Urothelium cell line (cell line): ENCODE data around the gene TRIOBP.
"Not testable (repeated sequence)": the region's sequence is repeated elsewhere in the genome, so short reads cannot be mapped to it uniquely, and the experiment has no call there.

Source experiments
- DNase-seq: peaks from one replicate; pipeline ENCODE4 v3.0.0; 2011; ENCODE audit warnings: low spot score, mixed read lengths
- FAIRE-seq: peaks from 2 replicates; lab custom pipeline; 2011; peaks lifted over from hg19 to GRCh38; lab: Jason Lieb, UNC

TRIOBP gene

GRCh38 chr22:37686002-37686982 is 10.6 kb upstream of the TRIOBP start, which contains the start of gene NOL12:
NOL12 (plus strand) TSS chr22:37686343; CDS start chr22:37686393, 50 bp downstream.
- FAIRE-seq (peak; percentile 83), DNase-seq (peak; percentile 91)

GRCh38 chr22:37690407-37690806 is 6.4 kb upstream of the TRIOBP start:
- no peak for FAIRE-seq
- no peak for DNase-seq

- no peak for DNase-seq
- FAIRE-seq: peak; percentile 46
Measured at GRCh38 chr22:37690901-37691504, 5.8 kb upstream of the TRIOBP start.

GRCh38 chr22:37692627-37693285 is 4.1 kb upstream of the TRIOBP start:
- DNase-seq (no peak), FAIRE-seq (no peak)

GRCh38 chr22:37694131-37694530 is 2.7 kb upstream of the TRIOBP start:
- FAIRE-seq, DNase-seq: not testable (repeated sequence)

GRCh38 chr22:37696260-37696656 is 590 bp upstream of the TRIOBP start:
- not testable (repeated sequence) for DNase-seq, FAIRE-seq

- no peak for FAIRE-seq
- no peak for DNase-seq
Measured at GRCh38 chr22:37697538-37697835, 639 bp downstream of the TRIOBP start.

GRCh38 chr22:37701141-37701786 is 4.4 kb downstream of the TRIOBP start:
- DNase-seq (no peak), FAIRE-seq (peak; percentile 13)

GRCh38 chr22:37703906-37704305 is 7.1 kb downstream of the TRIOBP start:
- FAIRE-seq (no peak), DNase-seq (no peak)

- DNase-seq (no peak), FAIRE-seq (peak; percentile 32)
Measured at GRCh38 chr22:37704645-37705044, 7.8 kb downstream of the TRIOBP start.

- FAIRE-seq (no peak), DNase-seq (no peak)
Measured at GRCh38 chr22:37705205-37705604, 8.4 kb downstream of the TRIOBP start.

- DNase-seq (no peak), FAIRE-seq (no peak)
Measured at GRCh38 chr22:37708580-37709444, 12.0 kb downstream of the TRIOBP start.

GRCh38 chr22:37709445-37709765 is 12.6 kb downstream of the TRIOBP start:
- no peak for DNase-seq
- no peak for FAIRE-seq

GRCh38 chr22:37710675-37711074 is 13.8 kb downstream of the TRIOBP start:
- FAIRE-seq (no peak), DNase-seq (no peak)

- no peak for FAIRE-seq
- no peak for DNase-seq
Measured at GRCh38 chr22:37711490-37711889, 14.6 kb downstream of the TRIOBP start.

GRCh38 chr22:37713761-37714160 is 16.9 kb downstream of the TRIOBP start:
- DNase-seq: no peak
- FAIRE-seq: no peak

GRCh38 chr22:37714634-37715033 is 17.8 kb downstream of the TRIOBP start:
- FAIRE-seq: no peak
- DNase-seq: no peak

- no peak for FAIRE-seq
- no peak for DNase-seq
Measured at GRCh38 chr22:37715760-37716159, 18.9 kb downstream of the TRIOBP start.

GRCh38 chr22:37716708-37717107 is 19.9 kb downstream of the TRIOBP start:
- no peak for FAIRE-seq
- no peak for DNase-seq

- DNase-seq: not testable (repeated sequence)
Measured at GRCh38 chr22:37717235-37717634, 20.4 kb downstream of the TRIOBP start.

More at GRCh38 chr22:37717235-37717634, 20.4 kb downstream of the TRIOBP start:
- FAIRE-seq: not testable (repeated sequence)
